ENCODE measurements around the gene PLCH2.

DNA sequence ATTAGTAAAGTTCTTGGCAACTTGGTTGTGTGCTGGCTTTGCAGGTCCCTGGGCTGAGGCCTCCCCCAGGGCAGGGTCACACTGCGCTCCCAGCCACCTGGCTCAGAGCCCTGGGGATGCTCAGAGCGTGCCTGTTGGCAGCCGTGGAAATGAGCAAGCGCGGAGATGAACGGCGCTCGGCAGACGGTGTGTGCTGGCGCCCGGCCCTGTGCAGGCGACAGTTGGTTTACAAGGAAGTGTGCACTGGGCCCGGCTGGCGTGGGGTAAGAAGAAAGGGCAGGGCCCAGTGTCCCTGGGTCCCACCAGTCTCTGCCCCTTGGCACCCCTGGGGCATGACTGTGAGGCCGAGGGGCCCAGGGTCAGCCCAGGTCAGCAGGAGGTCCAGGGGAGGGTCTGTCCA is 38.1 kb upstream of the PLCH2 start:
- TF ChIP-seq CTCF (conservative IDR thresholded peaks at IDR 0.05; ENCODE audit: low read depth, low read length) (no peak), EZH2 (IDR thresholded peaks at IDR 0.05; ENCODE audit: borderline replicate concordance, low read depth, low read length, poor library complexity, severe bottlenecking) (no peak)

Measured in A673 (cell line).